ENCODE data around the gene DHX35.

DNA sequence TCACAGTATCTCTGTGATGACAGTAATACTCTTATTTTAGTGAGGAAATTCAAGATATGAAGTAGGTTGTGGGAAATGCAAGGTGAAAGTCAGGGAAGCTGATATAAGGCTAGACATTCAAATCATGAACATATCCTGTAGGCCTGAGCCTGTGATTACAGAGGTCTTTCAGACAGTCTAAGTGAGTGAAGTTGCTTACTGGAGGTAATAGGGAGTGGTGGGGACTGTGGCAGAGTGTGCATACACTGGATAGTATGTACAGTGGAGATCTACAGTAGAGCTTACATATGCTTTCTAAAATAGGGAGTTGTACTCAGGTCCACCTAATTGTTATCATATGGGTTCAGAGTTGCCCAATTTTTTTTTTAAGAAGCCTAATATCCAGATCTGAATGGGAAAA lies 3.1 kb downstream of the DHX35 start:
- TF ChIP-seq FOXM1 (IDR thresholded peaks at IDR 0.05; ENCODE audit: borderline replicate concordance) (no peak), FOXK2 (IDR thresholded peaks at IDR 0.05) (no peak), ELF4 (IDR thresholded peaks at IDR 0.05) (no peak), SUZ12 (IDR thresholded peaks at IDR 0.05) (no peak), TARDBP (IDR thresholded peaks at IDR 0.05) (no peak), BHLHE40 (IDR thresholded peaks at IDR 0.05; ENCODE audit: borderline replicate concordance) (no peak), ARNT (IDR thresholded peaks at IDR 0.05) (no peak), SP1 (IDR thresholded peaks at IDR 0.05) (no peak), HDGF (IDR thresholded peaks at IDR 0.05; ENCODE audit: borderline replicate concordance) (no peak), PKNOX1 (IDR thresholded peaks at IDR 0.05) (no peak), FOXA1 (IDR thresholded peaks at IDR 0.05) (no peak), NFRKB (IDR thresholded peaks at IDR 0.05) (no peak), CTBP1 (IDR thresholded peaks at IDR 0.05; ENCODE audit: borderline replicate concordance) (no peak)
